Panc1 (cell line): ENCODE measurements around the gene ZNF12. TPM values are rescaled to one million over a fixed set of nuclear protein-coding genes. Genes with fewer than 3 reads are reported as not detected.

ENCODE experiments used
- ATAC-seq: fragments of 200-7000 bp; cut with Tn5 transposase; 2 replicates; pipeline ENCODE4 v1.9.1; 2020; ENCODE audit warnings: mild to moderate bottlenecking, moderate library complexity
- BruUV-seq: library from RNA; stranded (reverse); fragments of 400-500 nt; replicated peaks from 2 replicates; lab custom pipeline; 2021; lab: Mats Ljungman, UMichigan
- CTCF ChIA-PET: fragments of 300-600 bp; sonication (Branson Sonifier 250); formaldehyde crosslinking; loops from one replicate; lab custom pipeline; 2022; ENCODE audit warnings: antibody characterized with exemption; lab: Charles Lee
- POLR2A ChIA-PET: fragments of 300-600 bp; sonication (Branson Sonifier 250); formaldehyde crosslinking; loops from one replicate; lab custom pipeline; 2022; ENCODE audit warnings: antibody characterized with exemption; lab: Charles Lee
- DNase-seq: peaks from one replicate; pipeline ENCODE4 v3.0.0-alpha.2; 2010; ENCODE audit warnings: low read depth, low spot score
- H3K27ac ChIP-seq: 2 replicates; pipeline ENCODE4 v1.5.1; 2011; ENCODE audit warnings: mild to moderate bottlenecking, low read length, inconsistent platforms
- H3K27me3 ChIP-seq: fragments of 200-500 bp; sonication (Bioruptor generic); 2 replicates; pipeline ENCODE4 v1.6.0; 2014; ENCODE audit warnings: low read length, inconsistent platforms; ENCODE audit not compliant: control insufficient read depth, insufficient read depth
- H3K36me3 ChIP-seq: fragments of 200-500 bp; sonication (Bioruptor generic); 2 replicates; pipeline ENCODE4 v1.5.1; 2014; ENCODE audit warnings: inconsistent platforms, mild to moderate bottlenecking, low read length, moderate library complexity; ENCODE audit not compliant: control insufficient read depth, insufficient read depth
- H3K4me1 ChIP-seq: 2 replicates; pipeline ENCODE4 v1.5.1; 2011; ENCODE audit warnings: inconsistent platforms, mild to moderate bottlenecking, low read length, moderate library complexity; ENCODE audit not compliant: control insufficient read depth, insufficient read depth
- H3K4me3 ChIP-seq, 2 experiments: 2 replicates each; pipeline ENCODE4 v1.5.1; 2011 to 2012; ENCODE audit warnings: low read depth in 2 of 2, low read length in 2 of 2, mild to moderate bottlenecking in 2 of 2, inconsistent platforms in 1 of 2, moderate library complexity in 1 of 2
- H3K9me3 ChIP-seq: fragments of 200-500 bp; sonication (Bioruptor generic); 2 replicates; pipeline ENCODE4 v1.5.1; 2014; ENCODE audit warnings: low read depth, mild to moderate bottlenecking, inconsistent platforms, low read length, moderate library complexity; ENCODE audit not compliant: control insufficient read depth, insufficient read depth
- POLR2AphosphoS5 ChIP-seq: IDR thresholded peaks from 2 replicates; pipeline ENCODE4 v1.6.1; 2012; ENCODE audit warnings: mild to moderate bottlenecking, low read depth, low read length, moderate library complexity
- REST ChIP-seq, 2 experiments: IDR thresholded peaks; 2 replicates each; pipeline ENCODE4 v1.6.1; 2011 to 2012; ENCODE audit warnings: low read depth in 2 of 2, control low read depth in 1 of 2, low read length in 1 of 2, mild to moderate bottlenecking in 1 of 2, moderate library complexity in 1 of 2; ENCODE audit not compliant: insufficient read depth in 1 of 2
- SIN3A ChIP-seq: IDR thresholded peaks from 2 replicates; pipeline ENCODE4 v1.6.1; 2012; ENCODE audit warnings: low read depth, mild to moderate bottlenecking, low read length, moderate library complexity, borderline replicate concordance; ENCODE audit not compliant: insufficient read depth
- TCF7L2 ChIP-seq: IDR thresholded peaks from 2 replicates; pipeline ENCODE4 v1.6.1; 2011; ENCODE audit warnings: mild to moderate bottlenecking, low read depth, low read length, inconsistent platforms
- in situ Hi-C: cut with HindIII; loops from 2 replicates; pipeline ENCODE4 v1.10.0; 2016; ENCODE audit warnings: low sequenced_read_pairs, low pct_unique_long_range_greater_than_20kb
- intact Hi-C: fragments of 100-400 bp; cut with micrococcal nuclease; formaldehyde crosslinking; loops from one replicate; pipeline ENCODE4 v1.10.0; 2022; ENCODE audit not compliant: unreplicated experiment
- total RNA-seq: library from RNA; stranded (reverse); gene quantifications from one replicate; pipeline ENCODE4 v1.2.1, GENCODE V29; 2021; ENCODE audit not compliant: unreplicated experiment
- TF ChIP-seq, protein P1 (sequence below): fragments of 450-650 bp; IDR thresholded peaks from 2 replicates; pipeline ENCODE4 v1.5.1; 2017; ENCODE audit warnings: mild to moderate bottlenecking

The ZNF12 gene
- total RNA-seq, 1 experiment from 2014 or later: 37.3 TPM

DNA sequence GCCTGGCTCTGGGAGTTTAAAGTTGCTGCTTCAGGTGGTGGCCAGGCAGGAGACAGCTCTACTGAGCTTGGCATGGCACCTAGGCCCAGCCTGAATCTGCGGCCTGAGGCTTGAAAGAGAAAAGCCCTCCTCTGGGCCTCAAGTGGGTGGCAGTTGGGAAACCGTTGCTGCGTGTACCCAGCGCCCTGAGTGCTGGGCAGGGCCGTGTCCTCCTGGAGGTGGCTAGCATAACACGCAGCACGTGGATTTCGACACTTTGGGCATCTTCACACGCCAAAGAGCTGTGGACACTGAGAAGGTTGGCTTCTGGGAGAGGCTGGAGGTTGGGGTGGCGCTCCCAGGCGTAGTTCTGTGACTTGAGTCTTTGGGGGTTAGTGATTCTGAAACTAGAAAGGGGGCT is 67.1 kb downstream of the ZNF12 start:
- in situ Hi-C loops: no loop called here
- CTCF ChIA-PET: interaction anchor here (0.6 kb wide), 1 partner anchor 1369 kb away, joined by 7 read pairs; no protein-coding TSS in a partner anchor
- POLR2A ChIA-PET: no interaction called here

DNA sequence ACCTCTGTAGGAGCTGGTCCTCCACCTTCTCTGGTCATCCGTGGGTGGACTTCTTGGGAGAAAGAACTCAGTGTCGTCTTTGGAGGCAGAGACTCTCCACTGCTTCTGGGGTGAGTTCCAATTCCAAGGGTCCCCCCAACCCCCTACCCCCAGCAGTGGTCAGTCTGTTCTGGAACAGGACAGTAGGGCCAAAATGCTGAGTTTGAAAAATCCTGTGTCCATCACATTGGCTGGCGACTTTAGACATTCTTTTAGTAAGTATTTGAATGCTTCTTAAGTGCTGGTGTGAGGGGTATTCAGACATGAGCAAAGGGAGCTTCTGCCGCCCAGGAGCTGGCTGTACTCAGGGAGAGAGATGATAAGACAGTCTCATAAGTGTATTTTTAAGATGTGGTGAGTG is 67.7 kb downstream of the ZNF12 start:
- no peak overlapping the region for H3K27ac ChIP-seq
- no TSS peak for BruUV-seq
- no peaks in the 10 kb centered on the region for H3K9me3 ChIP-seq
- no peak for TF ChIP-seq TCF7L2
- no peak for TF ChIP-seq SIN3A
- no peak for TF ChIP-seq REST (IDR thresholded peaks at IDR 0.05; ENCODE audit: insufficient read depth in 1 of 2, low read depth in 2 of 2, low read length in 1 of 2)
- TF ChIP-seq POLR2AphosphoS5: no peak
- TF ChIP-seq, protein P1, sequence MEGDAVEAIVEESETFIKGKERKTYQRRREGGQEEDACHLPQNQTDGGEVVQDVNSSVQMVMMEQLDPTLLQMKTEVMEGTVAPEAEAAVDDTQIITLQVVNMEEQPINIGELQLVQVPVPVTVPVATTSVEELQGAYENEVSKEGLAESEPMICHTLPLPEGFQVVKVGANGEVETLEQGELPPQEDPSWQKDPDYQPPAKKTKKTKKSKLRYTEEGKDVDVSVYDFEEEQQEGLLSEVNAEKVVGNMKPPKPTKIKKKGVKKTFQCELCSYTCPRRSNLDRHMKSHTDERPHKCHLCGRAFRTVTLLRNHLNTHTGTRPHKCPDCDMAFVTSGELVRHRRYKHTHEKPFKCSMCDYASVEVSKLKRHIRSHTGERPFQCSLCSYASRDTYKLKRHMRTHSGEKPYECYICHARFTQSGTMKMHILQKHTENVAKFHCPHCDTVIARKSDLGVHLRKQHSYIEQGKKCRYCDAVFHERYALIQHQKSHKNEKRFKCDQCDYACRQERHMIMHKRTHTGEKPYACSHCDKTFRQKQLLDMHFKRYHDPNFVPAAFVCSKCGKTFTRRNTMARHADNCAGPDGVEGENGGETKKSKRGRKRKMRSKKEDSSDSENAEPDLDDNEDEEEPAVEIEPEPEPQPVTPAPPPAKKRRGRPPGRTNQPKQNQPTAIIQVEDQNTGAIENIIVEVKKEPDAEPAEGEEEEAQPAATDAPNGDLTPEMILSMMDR: no peak
- peaks cover 15% of the 10 kb centered on the region for H3K4me1 ChIP-seq
- DNase-seq (no peak), ATAC-seq (no peak)
- H3K27me3 ChIP-seq: no peaks in the 10 kb centered on the region
- intact Hi-C loops: no loop called here
- ChIA-PET CTCF (no interaction called here), POLR2A (no interaction called here)
- H3K36me3 ChIP-seq: peaks cover 4% of the 10 kb centered on the region; the same call in 1 of the 2 replicates
- in situ Hi-C loops: no loop called here
- H3K4me3 ChIP-seq: no peak overlapping the region

More for the DNA sequence above, 67.1 kb downstream of the ZNF12 start:
- no TSS peak for BruUV-seq
- no peaks in the 10 kb centered on the region for H3K27me3 ChIP-seq
- peaks cover 15% of the 10 kb centered on the region for H3K4me1 ChIP-seq
- TF ChIP-seq REST (IDR thresholded peaks at IDR 0.05; ENCODE audit: insufficient read depth in 1 of 2, low read depth in 2 of 2, low read length in 1 of 2) (no peak), POLR2AphosphoS5 (no peak), SIN3A (no peak), TCF7L2 (no peak)
- TF ChIP-seq, protein P1: no peak
- no peak overlapping the region for H3K4me3 ChIP-seq
- no peak overlapping the region for H3K27ac ChIP-seq
- intact Hi-C loops: no loop called here
- DNase-seq (no peak), ATAC-seq (no peak)
- H3K9me3 ChIP-seq: no peaks in the 10 kb centered on the region
- H3K36me3 ChIP-seq: peaks cover 4% of the 10 kb centered on the region; the same call in 1 of the 2 replicates
